ENCODE measurements around the gene MAP1LC3B. TPM values are rescaled to one million over a fixed set of nuclear protein-coding genes. Genes with fewer than 3 reads are reported as not detected.

The MAP1LC3B gene
- total RNA-seq, 2 donors from 2014 or later = 41.9 to 51.8 TPM

GRCh38 chr16:87368029-87368770 lies 23.9 kb upstream of the MAP1LC3B start:
- intact Hi-C loops (cut with DNase I) = no loop called here
- no peaks in the 10 kb centered on the region for H3K36me3 ChIP-seq
- no peaks in the 10 kb centered on the region for H3K4me1 ChIP-seq (replicated peaks)
- WGBS = 57% methylated on average over 5 of the region's 5 CpGs
- H3K27me3 ChIP-seq (replicated peaks; ENCODE audit: insufficient read depth) = no peaks in the 10 kb centered on the region
- H3K4me3 ChIP-seq = no peak overlapping the region
- no peak for DNase-seq (ENCODE audit: low spot score)
- TF ChIP-seq POLR2AphosphoS5 (IDR thresholded peaks at IDR 0.05) = no peak
- no peak for TF ChIP-seq CTCF (IDR thresholded peaks at IDR 0.05)
- TF ChIP-seq POLR2A (IDR thresholded peaks at IDR 0.05) = no peak
- H3K9me3 ChIP-seq = no peaks in the 10 kb centered on the region
- H3K27ac ChIP-seq = no peak overlapping the region

- Histone ChIP-seq H3K4me3 (no peak overlapping the region), H3K9me3 (no peaks in the 10 kb centered on the region), H3K36me3 (no peaks in the 10 kb centered on the region), H3K27ac (no peak overlapping the region), H3K4me1 (replicated peaks) (no peaks in the 10 kb centered on the region), H3K27me3 (replicated peaks; ENCODE audit: insufficient read depth) (no peaks in the 10 kb centered on the region)
- TF ChIP-seq CTCF (IDR thresholded peaks at IDR 0.05) (no peak), POLR2AphosphoS5 (IDR thresholded peaks at IDR 0.05) (peak; percentile 24), POLR2A (IDR thresholded peaks at IDR 0.05) (no peak)
- 81% methylated on average over 14 of the region's 14 CpGs for WGBS
- intact Hi-C loops (cut with DNase I) = no loop called here
- DNase-seq (ENCODE audit: low spot score) = no peak
Observed at GRCh38 chr16:87369117-87369765, 22.9 kb upstream of the MAP1LC3B start.

- Histone ChIP-seq H3K4me3 (no peak overlapping the region), H3K36me3 (no peaks in the 10 kb centered on the region), H3K9me3 (no peaks in the 10 kb centered on the region), H3K4me1 (replicated peaks) (no peaks in the 10 kb centered on the region), H3K27ac (no peak overlapping the region), H3K27me3 (replicated peaks; ENCODE audit: insufficient read depth) (no peaks in the 10 kb centered on the region)
- 80% methylated on average over 16 of the region's 16 CpGs for WGBS
- TF ChIP-seq CTCF (IDR thresholded peaks at IDR 0.05) (no peak), POLR2A (IDR thresholded peaks at IDR 0.05) (no peak), POLR2AphosphoS5 (IDR thresholded peaks at IDR 0.05) (no peak)
- DNase-seq (ENCODE audit: low spot score) = no peak
- intact Hi-C loops (cut with DNase I) = no loop called here
Observed at GRCh38 chr16:87369796-87370719, 22.1 kb upstream of the MAP1LC3B start.

- Histone ChIP-seq H3K27ac (no peak overlapping the region), H3K9me3 (no peaks in the 10 kb centered on the region), H3K4me1 (replicated peaks) (no peaks in the 10 kb centered on the region), H3K36me3 (no peaks in the 10 kb centered on the region), H3K4me3 (no peak overlapping the region), H3K27me3 (replicated peaks; ENCODE audit: insufficient read depth) (no peaks in the 10 kb centered on the region)
- TF ChIP-seq POLR2AphosphoS5 (IDR thresholded peaks at IDR 0.05) = no peak
- no peak for TF ChIP-seq POLR2A (IDR thresholded peaks at IDR 0.05)
- TF ChIP-seq CTCF (IDR thresholded peaks at IDR 0.05) = no peak
- intact Hi-C loops (cut with DNase I) = no loop called here
- WGBS = 82% methylated on average over 20 of the region's 20 CpGs
- DNase-seq (ENCODE audit: low spot score) = no peak
Observed at GRCh38 chr16:87371261-87371866, 20.8 kb upstream of the MAP1LC3B start.
